HG02870 (cell line): Measurements from ENCODE around the gene DTNB.
A peak's percentile ranks its signal among the peaks of the same experiment; 100 is the strongest.
"Not testable (repeated sequence)": the region's sequence is repeated elsewhere in the genome, so short reads cannot be mapped to it uniquely, and the experiment has no call there.

Source experiments
- ATAC-seq: cut with Tn5 transposase; IDR thresholded peaks from one replicate; pipeline ENCODE4 v1.9.1; 2021; ENCODE audit warnings: mild to moderate bottlenecking, moderate library complexity; ENCODE audit not compliant: unreplicated experiment

DTNB gene

DNA sequence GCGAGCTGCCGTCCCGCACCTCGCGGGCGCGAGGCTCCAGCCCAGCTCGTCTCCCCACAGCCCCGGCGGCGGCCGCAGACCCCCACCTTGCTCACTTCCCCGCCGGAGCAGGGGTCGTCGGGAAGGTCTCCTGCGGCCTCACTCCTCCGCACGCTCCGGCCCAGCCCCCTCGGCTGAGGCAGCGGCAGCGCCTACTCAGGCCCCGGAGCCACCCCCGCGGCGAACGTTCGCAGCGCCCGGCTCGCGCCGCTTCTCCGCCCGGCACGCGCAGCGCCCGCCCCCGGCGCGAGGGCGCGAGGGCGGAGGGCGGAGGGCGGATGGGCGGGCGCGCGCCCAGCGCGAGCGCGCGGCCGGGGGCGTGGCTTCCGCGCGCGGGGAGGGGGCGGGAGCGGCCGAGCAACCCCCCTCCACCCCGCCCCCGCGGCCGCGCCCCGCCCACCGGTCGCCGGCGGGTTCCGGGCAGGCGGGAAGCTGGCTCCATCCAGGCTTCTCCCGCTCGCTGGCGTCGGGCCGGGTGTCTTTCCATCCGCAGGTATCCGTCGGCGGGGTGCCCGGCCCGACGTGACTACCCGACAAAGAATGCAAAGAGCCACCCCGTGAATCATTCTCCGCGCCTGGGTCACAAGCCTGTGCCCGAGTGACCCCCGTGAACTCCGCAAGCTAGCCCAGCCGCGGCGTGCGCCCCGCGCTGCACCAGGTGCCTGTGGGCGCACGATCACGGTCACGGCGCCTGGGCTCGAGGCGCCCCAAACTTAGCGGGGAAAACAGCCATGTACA is at the start of gene DTNB:
Gene DTNB (minus strand): TSS at position 278 of the 777 bp plus-strand sequence. CDS start 20,917 bp downstream, outside the sequence.
- ATAC-seq, result peak; percentile 50

DNA sequence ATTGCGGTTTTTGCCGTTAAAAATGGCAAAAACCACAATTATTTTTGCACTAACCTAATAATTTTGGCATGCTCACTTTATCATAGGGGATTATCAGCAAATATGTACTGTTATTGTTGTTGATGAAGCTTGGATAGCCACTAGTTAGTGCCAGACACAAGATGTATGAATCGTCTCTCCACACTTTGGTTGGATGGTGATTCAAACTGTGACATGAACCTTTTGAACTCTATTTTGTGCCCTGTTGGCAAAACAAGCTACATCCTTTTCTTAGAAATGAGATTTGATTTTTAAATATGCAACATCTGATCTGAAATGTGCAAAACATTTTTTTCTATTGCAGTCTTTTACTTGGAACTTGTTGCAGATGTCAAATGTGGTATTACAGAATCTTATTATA is 48.8 kb upstream of the DTNB start:
- ATAC-seq, result no peak

DNA sequence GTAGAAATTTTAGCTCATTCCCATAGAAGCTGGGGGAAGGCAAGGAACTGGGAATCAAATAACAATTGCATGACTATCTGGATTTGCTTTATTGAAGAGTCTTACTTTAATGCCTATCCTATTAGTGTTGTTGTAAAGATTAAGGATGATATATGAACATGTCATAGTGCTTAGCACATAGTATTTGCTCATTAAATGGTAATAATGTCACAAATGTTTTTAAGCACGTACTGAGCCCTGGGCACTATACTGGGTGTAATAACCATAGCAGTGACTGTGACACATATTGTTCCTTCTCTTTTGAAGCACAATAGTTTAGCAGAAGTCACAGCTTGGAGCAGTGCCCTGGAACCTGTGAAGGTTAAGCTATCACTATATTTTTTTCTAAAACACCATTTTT is 47.2 kb upstream of the DTNB start:
- no peak for ATAC-seq

DNA sequence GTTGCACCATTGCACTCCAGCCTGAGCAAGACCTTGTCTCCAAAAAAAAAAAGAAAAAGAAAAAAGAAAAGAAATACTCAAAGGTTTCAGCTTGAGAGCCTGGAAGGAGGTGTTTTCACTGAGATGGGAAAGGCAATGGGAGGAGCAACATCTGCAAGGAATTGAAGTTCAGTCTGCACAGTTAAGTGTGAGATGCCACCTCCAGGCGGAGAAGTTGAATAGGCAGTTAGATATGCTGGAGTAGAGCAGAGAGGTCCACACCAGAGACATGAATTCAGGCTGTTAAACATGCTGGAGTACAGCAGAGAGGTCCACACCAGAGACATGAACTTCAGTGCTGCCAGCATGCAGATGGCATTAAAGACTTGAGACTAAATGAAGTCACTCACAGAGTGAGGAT is 41.4 kb upstream of the DTNB start:
- ATAC-seq, result no peak

DNA sequence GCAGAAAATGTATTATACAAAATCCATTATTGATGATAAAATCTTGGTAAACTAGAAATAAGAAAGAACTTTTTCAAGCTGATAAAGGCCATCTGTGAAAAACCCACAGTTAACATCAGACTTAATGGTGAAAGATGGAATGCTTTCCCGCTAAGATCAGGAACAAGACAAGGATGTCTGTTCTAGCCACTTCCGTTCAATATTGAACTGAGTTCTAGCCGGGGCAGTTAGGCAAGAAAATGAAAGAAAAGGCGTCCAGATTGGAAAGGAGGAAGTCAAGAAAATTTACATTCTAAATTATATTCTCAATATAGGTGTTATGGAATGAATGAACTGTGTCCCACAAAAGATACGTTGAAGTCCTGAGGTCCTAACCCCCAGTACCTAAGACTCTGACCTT is 39.1 kb upstream of the DTNB start:
- ATAC-seq, result no peak

DNA sequence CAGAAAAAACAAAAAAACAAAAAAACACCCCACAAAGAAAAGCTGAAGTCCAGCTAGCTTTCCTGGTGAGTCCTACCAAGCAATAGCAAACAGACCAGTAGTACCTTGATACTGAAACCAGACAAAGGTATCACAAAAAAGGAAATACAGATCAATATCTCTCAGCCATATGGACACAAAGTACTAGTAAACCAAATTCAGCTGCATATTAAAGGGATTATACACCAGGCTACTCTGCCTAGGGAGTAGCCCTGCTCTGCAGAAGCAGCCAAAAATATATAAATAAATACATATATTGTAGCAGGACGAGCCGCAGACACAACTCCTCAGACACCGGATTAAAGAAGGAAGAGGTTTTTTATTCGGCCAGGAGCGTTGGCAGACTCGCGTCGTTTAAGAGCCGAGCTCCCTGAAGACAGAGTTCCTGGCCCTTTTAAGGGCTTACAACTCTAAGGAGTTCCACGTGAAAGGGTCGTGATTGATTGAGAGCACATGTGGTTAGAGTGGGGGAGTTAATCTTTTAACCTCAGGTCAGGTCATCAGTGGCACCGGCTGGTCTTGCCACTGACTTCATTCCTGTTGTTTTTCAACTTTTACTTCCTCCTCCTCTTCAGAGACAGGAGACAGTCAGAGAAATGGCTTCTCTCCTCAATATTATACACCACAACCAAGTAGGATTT is 38.4 kb upstream of the DTNB start:
- no peak for ATAC-seq

DNA sequence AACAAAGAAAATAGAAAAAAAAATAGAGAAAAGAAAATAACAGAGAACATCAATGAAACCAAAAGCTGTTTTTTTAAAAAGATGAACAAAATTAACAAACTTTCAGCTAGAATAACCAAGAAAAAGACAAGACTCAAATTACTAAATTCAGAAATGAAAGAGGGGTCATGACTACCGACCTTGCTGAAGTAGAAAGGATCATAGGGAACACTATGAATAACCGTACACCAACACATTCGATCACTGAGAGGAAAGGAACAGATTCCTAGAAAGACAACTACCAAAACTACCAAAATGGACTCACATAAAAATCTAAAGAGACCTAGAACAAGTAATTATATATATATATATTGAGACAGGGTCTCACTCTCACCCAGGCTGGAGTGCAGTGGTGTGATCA is 37.4 kb upstream of the DTNB start:
- no peak for ATAC-seq

DNA sequence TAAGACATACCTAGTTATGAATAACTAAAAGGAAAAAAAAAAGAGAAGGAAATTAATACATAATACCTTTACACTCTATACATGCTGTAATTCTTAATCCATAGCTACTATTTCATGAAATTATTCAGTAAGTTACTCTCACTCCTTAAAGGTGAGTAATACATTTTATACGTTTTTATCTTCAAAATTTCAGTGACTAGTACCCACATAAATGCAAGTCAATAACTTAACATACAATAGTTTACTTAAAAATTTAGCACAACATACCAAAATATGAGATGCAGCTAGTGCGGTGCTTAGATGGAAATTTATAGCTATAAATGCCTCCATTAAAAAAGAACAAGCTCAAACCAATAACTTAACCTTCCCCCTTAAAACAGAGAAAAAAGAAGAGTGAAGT is 36.0 kb upstream of the DTNB start:
- no peak for ATAC-seq

DNA sequence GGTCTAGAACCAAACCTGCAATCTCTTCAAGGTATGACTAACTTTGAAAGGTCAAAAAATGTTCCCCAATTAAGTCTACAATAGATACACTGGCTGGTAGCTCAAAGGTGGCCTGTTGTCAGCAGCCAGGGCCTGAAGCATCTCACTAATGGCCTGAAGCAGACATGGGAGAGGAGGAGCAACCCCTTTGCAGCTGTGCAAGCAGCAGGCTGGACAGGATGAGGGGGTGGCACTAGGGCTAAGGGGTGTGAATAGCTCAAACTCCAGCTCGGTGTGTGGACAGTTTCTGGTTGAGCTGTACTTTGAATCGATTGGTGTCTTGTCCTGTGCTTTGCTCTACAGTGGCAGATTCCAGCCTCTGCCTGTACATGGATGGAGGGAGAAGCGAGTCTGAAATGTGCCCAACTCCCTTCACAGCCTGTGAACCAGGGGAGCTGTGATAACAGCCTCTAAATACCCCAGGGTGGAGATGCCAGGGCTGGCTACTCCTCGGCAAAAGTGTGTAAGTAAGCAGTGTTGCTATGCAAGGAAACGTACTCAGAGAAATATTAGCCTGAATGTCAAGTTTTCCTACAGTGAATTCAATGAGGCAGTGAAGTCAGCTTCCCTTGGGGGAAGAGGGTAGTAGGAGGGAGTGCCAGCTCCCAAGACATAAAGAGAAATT is 34.7 kb upstream of the DTNB start:
- ATAC-seq, result no peak

DNA sequence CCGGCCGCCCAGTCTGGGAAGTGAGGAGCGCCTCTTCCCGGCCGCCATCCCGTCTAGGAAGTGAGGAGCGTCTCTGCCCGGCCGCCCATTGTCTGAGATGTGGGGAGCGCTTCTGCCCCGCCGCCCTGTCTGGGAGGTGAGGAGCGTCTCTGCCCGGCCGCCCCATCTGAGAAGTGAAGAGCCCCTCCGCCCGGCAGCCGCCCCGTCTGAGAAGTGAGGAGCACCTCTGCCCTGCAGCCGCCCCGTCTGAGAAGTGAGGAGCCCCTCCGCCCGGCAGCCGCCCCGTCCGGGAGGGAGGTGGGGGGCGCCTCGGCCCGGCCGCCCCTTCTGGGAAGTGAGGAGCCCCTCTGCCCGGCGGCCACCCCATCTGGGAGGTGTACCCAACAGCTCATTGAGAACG is 32.2 kb upstream of the DTNB start:
- ATAC-seq, result not testable (repeated sequence)

DNA sequence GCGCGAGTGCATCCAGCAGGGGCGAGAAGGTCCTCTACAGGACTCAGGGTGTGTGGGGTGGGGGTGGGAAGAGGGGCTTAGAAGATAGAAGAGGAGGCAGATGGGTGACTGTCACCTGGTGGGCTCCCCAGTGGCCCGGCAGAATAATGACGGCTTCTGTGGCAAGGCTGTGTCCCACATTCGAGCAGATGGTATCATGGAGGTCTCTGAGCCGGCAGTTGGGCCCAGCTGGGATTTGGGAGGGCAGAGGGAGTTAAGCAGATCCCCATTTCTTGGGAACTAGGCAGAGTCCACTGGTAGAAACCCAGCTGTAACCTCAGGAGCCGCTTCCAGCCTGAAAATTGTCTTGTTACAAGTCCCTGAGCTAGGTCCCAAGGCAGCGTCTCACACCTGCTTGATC is 28.4 kb upstream of the DTNB start:
- ATAC-seq, result no peak

DNA sequence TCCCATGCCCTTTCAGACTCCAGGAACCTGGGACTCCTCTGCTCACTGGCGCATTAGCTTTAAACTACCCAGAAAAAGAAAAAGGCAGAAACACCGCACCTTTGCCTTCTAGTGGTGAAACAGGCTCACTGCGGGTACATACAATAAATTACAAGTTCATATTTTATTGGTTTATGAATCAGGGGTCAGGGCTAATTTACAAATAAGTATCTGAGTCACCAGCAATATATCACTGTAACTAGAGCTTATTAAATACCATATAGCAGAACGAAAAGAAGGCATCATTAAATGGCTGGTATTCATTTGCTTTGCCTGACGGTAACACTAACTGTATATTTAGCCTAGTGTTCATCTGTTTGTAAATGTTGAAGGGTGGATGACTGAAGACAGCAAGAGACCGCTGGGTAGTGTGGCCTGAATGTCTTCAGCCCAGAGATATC is 26.9 kb upstream of the DTNB start:
- no peak for ATAC-seq

DNA sequence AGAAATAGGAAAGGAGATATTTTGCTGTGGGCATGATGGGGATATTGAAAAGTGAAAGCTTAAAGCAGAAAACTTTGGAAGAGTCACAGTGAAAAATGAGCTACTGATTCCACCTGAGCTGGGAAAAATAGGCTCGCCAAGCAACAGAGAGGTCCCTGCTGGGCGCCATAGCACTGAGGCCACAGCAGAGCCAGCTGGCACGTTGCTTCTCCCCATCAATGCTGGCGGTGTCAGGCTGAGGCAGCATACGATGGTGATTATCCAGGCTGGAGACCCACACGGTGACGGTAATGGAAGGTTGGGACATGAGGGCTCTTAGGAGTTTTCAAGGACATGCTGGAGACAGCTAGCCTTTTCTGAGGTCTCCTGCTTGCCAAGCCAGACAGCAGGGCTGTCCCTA is 25.8 kb upstream of the DTNB start:
- ATAC-seq, result no peak

DNA sequence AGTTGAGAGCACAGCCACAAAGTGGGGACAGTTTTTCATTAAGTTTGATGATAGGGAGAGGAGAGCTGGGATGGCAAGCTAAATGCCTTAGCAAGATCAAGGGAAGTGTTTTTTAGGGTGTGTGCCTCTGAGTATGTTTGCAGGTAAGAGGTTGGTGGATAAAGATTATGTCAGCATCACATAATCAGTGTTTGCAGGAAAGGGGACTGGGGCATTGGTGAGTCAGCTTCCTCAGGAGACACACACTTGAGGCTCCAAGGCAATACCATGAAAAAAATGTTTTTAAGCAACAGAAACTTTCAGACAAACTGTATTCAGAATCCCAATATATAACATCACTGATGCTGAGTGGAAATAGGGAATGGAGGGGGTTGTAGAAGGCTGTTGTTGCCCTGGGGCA is 25.4 kb upstream of the DTNB start:
- no peak for ATAC-seq

DNA sequence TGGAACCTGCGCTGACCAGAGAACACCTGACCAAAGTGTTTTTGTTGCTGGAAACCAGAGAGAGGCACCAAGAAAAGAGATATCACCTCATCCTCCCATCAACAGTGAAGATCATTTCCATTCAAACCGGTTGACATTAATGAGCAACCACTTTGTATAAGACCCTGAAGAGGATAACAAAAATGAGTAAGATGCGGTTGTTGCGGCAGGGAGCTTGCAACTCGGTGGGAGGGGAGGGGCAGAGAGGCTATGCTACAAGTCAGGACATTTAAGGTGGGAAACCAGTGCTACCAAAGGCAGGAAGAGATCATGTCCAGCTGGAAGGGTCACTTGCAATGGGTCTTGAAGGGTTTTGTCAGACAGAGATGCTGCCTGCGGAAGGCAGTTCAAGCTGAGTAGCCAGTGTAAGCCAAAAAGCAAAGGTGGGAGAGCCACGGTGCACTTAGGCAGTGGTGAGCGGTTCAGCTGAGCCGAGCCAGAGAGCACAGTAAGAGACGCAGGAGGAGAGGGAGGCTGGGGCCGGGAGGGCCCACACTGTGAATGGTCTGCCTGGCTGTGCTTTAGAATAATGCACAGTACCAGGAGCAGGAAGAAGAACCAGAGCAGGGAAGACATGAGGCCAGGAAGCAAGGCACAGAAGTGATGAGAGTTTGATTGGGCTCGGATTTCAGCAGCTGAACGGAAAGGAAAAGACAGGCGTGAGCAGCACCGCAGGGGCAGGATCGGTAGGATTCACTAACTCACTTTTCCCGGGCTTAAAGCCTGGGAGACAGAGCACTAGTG is 24.4 kb upstream of the DTNB start:
- ATAC-seq, result no peak

DNA sequence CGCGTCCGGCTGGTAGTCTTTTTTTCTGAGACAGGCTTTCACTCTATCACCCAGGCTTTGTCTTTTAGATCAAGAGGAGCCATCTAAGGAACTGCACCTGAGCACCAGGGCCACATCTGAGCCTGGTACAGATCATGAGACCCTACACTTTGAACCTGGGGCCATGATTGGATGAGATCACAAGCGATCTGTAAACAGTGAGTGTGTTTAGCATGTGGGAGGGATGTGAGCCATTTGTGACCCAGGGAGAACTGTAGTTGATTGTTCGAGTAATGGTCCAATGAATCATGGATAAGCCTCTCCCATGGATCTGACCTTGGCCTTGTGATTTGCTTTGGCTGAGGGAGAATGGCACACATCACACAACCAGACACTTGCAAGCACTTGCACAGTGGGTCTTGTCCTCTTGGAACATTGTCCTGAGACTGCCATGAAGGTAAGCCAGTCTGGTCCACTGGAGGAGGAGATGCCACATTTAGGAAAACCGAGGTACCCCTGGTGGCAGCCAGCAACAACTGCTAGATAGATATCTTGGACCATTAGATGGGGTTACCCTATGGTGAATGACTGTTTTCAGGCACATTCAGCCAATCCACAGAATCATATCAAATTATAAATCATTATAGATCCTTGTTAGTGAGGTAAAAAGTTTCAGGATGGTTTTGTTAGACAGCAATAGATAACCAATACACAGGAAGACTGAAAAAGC is 19.5 kb upstream of the DTNB start:
- no peak for ATAC-seq

DNA sequence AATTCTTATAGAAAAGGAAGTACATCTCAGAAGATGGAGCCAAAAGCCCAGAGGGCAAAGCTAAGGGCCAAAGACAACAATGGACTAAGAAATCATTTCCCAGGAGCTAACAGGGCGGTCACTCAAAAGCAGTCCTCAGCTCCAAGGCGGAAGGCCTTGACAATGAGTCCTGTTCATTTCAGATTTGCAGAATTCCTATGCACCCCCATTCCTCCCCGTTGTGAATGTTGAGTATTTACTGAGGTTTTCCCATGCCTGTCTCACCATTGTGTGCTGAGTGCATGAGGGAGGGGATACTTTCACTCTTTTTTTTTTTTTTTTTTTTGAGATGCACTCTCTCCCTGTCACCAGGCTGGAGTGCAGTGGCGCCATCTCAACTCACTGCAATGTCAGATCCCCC is 18.8 kb upstream of the DTNB start:
- ATAC-seq, result no peak

DNA sequence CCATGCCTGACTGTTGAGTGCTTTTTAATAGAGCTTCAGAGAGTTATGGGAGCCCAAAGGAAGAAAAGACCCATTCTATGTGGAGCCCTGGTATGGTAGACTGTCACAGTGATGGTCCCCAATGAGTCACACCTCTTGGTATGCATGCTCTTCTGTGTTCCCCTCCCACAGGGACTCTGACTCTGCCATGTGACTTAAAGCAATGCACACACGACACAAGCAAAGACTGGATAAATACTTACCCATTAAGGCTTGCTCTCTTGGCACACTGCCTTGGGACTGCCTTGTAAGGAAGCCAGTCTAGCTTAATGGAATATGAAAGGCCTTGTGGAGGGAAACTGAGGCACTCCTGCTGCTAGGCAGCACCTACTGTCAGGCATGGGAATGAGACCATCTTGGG is 16.7 kb upstream of the DTNB start:
- ATAC-seq, result no peak

DNA sequence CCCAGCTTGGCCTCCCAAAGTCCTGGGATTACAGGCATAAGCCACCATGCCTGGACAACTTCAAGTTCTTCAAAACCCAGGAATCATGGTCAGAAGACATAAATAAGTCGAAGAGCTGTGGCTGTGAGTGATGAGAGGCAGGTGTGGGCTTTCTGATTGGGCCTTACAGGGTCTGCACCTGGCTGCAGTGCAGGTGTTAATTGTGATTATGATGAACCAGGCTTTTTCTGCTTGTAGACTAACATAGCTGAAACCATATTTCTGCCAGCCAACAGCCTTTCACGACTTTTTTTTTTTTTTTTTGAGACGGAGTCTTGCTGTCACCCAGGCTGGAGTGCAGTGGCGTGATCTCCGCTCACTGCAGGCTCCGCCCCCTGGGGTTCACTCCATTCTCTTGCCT is 14.9 kb upstream of the DTNB start:
- ATAC-seq, result no peak

DNA sequence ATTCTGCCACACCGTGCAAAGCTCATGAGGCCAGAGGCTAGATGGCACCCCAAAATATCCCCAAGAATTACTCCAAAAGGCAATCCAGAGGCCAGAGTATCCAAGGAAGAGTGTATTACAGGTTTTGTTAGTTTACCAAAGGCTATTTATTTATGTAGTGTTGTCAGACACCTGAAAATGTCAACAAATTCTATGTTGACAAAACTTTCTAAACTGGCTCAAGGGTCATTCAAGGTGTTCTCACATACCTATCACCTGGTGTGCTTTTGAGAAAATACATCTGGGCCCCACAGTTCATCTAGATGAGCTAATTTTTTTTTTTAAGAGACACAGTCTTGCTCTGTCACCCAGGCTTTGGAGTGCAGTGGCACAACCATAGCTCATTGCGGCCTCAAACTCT is 12.4 kb upstream of the DTNB start:
- no peak for ATAC-seq
